Lung microvascular endothelial cell (primary cell): ENCODE results near the gene CD22. TPM values are rescaled to one million over a fixed set of nuclear protein-coding genes. Genes with fewer than 3 reads are reported as not detected.
"Not testable (repeated sequence)": the region's sequence is repeated elsewhere in the genome, so short reads cannot be mapped to it uniquely, and the experiment has no call there.

Source experiments
- DNase-seq, 2 donors: peaks; one replicate each; pipeline versions ENCODE4 v3.0.0 to v3.0.0-alpha.2; 2010; ENCODE audit warnings: low read depth in 2 of 2
- total RNA-seq: library from RNA; depleted of rRNA; stranded (reverse); fragments of >200 nt; gene quantifications from 2 replicates; pipeline ENCODE4 v1.2.1, GENCODE V29; 2014

The CD22 gene
- total RNA-seq, 1 donor from 2014 or later, result not detected

GRCh38 chr19:35357867-35358573 is 29.0 kb downstream of the CD22 start, which contains the start of gene FFAR3:
TSS of gene FFAR3 (plus strand) at chr19:35358460. CDS start at chr19:35358891, 431 bp downstream.
- peak; percentile 41 to 64 for DNase-seq

GRCh38 chr19:35358834-35359233 is 29.8 kb downstream of the CD22 start:
- DNase-seq, result not testable (repeated sequence)

GRCh38 chr19:35359395-35359794 is 30.4 kb downstream of the CD22 start:
- DNase-seq, result not testable (repeated sequence)

GRCh38 chr19:35360081-35360480 is 31.1 kb downstream of the CD22 start:
- not testable (repeated sequence) for DNase-seq

- no peak for DNase-seq
Measured at GRCh38 chr19:35360880-35361420, 32.0 kb downstream of the CD22 start.

GRCh38 chr19:35362261-35363000 is 33.4 kb downstream of the CD22 start:
- no peak for DNase-seq

- DNase-seq, result no peak
Measured at GRCh38 chr19:35363001-35363590, 34.1 kb downstream of the CD22 start.

GRCh38 chr19:35363711-35364425 is 34.9 kb downstream of the CD22 start:
- DNase-seq, result no peak

GRCh38 chr19:35365303-35365702 is 36.3 kb downstream of the CD22 start:
- DNase-seq, result no peak

GRCh38 chr19:35368378-35368777 is 39.4 kb downstream of the CD22 start:
- no peak for DNase-seq

- no peak for DNase-seq
Measured at GRCh38 chr19:35369522-35369921, 40.5 kb downstream of the CD22 start.

- no peak for DNase-seq
Measured at GRCh38 chr19:35370722-35371121, 41.7 kb downstream of the CD22 start, which contains the start of gene GPR42. TSS of gene GPR42 (plus strand) at chr19:35371068. CDS start at chr19:35371360, 292 bp downstream.

GRCh38 chr19:35373492-35373891 is 44.5 kb downstream of the CD22 start:
- no peak for DNase-seq

GRCh38 chr19:35374031-35374430 is 45.0 kb downstream of the CD22 start:
- not testable (repeated sequence) for DNase-seq

- DNase-seq, result no peak
Measured at GRCh38 chr19:35375505-35376307, 46.7 kb downstream of the CD22 start.

- no peak for DNase-seq
Measured at GRCh38 chr19:35377656-35378055, 48.7 kb downstream of the CD22 start.

GRCh38 chr19:35378356-35378755 is 49.4 kb downstream of the CD22 start:
- DNase-seq, result no peak

GRCh38 chr19:35379545-35379944 is 50.6 kb downstream of the CD22 start:
- not testable (repeated sequence) for DNase-seq

- no peak for DNase-seq
Measured at GRCh38 chr19:35379992-35380391, 51.0 kb downstream of the CD22 start.

- DNase-seq, result no peak
Measured at GRCh38 chr19:35380450-35381124, 51.6 kb downstream of the CD22 start.
